ENCODE data around the gene BRD4.

Gene BRD4

DNA sequence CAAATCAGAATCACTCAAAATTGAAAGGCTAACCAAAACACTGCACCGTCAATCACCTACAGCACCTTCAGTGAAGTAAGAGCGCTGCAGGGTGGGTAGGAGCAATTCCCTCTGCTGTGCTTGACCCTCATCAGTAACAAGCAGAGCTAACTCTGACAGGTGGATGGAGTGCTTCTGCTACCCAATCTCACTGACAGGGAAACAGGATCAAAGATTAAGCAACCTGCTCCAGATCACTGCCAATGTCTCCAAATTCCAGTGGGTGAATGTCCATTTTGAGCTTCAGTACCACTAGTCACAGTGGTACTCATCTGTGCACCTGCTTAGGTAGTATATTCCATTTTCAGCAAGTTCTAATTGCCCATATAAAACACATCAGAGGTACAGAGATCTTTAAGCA lies 25.2 kb downstream of the BRD4 start:
- DNase-seq, result no peak

GRCh38 chr19:15305582-15306334 lies 26.6 kb downstream of the BRD4 start:
- no peak for DNase-seq

DNA sequence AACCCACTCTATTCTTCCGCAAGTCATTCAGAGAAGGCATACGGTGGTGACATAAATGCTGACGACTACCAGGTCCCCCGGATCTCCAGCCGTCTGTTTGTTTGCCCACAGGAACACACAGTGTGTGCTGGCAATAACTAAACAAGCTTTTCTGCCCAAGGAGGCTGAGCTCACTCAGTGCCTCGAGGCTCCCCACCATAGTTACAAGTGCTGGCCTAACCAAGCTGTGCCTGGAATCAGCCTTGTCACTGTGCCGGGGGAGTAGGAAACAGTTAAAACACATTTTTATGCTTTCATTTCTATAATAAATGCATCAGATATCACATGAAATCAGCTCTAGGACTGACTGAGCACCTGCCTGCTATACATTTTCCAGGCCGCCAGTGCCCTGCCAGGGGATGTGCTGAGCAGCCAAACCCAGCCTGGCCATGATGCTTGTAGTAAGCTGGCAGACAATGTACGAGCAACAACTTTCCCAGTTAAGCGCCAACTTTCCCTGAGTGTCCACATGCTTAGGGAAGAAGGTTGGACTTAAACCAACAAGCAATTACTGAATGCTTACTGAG lies 28.1 kb downstream of the BRD4 start:
- DNase-seq, result no peak

DNA sequence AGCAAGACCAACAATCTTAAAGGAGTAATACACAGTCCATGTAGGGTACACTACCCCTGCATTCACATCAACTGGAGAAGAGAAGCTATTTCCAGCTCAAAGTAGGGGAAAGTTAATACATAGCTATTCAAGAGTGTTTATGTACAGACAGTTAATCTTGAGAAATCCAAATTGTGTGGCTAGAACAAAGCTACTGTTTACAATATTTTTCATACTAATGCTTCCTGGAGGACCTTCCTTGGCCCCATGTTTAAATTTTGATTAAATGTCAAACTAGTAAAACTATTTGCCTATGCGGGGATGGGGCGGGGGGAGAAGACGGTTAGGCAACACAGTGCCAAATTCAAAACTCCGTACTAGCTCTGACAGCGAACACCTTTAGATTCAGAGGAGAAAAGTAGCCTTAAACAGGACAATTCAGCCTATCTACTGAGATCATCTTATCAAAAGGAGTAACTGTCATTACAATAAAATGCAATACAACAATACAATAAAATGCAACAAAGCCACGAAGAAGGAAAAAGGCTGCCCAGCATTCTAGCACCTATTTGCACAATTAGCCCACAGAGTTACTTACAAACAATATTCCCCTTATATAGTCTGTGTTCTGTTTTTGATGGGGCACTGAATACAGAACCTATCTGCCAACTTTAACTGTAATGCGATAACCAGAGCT lies 29.1 kb downstream of the BRD4 start:
- DNase-seq, result no peak

GRCh38 chr19:15300533-15301197 lies 31.7 kb downstream of the BRD4 start:
- no peak for DNase-seq

DNA sequence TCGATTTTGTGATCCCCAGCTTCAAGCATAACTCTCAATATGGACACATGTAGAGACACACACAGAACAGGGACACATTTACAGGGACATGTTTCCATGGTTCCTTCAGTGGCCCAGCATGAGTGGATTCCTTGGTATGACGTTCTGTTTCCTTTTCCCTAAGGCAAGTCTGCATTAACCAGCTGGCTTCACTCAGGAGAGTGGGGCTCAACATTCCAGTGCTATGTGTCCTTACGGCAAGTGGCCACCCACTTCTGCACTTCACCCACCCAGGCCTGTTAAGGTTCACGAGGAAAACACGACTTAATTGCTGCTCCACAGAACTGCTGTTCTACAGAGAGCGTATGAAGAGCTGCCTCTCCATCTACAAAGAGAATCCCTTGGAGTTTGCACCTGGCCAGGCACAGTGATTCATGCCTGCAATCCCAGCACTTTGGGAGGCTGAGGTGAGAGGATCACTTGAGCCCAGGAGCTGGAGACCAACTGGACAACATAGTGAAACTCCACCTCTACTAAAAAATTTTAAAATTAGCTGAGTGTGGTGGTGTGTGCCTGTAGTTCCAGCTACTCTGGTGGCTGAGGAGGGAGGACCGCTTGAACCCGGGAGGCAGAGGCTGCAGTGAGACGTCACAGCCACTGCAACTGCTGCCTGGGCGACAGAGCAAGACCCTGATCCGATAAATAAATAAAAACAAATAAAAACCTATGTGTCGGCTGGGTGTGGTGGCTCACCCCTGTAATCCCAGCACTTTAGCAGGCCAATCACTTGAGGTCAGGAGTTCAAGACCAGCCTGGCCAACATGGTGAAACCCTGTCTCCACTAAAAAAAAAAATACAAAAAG lies 32.5 kb downstream of the BRD4 start:
- no peak for DNase-seq

- no peak for DNase-seq
These were observed 33.3 kb downstream of the BRD4 start for GRCh38 chr19:15298847-15299567.

- no peak for DNase-seq
These were observed 34.7 kb downstream of the BRD4 start for GRCh38 chr19:15297416-15298224.

GRCh38 chr19:15296841-15297415 lies 35.4 kb downstream of the BRD4 start:
- no peak for DNase-seq

GRCh38 chr19:15296353-15296752 lies 36.0 kb downstream of the BRD4 start:
- no peak for DNase-seq

DNA sequence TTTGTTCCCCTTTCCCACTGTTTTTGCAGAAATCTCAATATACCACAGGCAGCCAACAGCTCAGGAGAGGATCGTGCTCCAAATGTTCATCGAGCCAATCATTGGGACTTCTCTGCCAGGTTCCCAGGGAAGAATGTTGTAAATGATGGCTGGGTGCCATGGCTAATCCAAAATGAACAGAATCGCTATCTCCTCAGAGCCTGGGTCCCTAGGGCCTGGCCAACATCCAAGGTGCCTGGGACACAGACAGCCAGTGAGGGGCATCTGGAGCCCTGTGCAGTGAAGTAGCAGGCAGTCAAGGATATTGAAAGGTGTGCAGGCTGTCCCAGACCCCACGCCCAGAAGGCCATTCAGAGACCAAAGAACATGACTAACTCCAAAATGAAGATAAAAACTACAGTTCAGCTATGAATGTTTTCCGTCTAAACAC lies 37.8 kb downstream of the BRD4 start:
- DNase-seq, result no peak

GRCh38 chr19:15293781-15294491 lies 38.4 kb downstream of the BRD4 start:
- no peak for DNase-seq

DNA sequence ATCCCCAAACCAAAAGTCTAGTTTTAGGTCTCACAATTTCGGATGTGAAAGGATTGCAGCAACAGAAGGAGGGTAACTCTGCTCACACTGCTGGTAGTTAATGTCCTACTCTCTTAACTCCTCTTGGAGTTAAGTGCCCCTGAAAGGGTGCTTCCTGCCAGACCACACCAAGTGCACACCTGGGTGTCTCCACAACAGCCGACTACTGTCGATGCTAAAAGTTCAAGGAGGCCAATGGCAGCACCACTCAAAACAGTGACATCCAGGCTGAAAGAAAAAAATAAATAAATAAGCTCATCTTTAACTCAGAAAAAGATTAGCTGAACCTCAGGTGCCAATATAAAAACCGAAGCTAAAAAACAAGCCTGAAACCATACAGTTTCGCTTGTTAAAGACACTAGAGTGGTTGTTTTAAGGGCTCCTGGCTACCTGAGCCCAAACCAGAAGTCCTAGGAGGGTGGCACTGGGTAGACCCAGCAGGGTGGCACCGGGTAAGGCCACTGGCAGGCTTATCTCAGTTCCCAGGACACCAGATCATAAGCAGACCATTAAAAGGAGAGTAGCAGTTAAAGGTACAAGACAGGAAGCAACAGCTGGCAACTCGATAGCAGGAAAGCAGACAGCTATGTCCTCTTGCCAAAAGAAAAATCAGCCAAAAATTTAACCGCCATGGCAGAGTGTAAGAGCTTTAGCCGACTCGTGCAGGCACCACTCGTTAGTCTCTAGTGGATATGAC lies 39.3 kb downstream of the BRD4 start:
- no peak for DNase-seq

GRCh38 chr19:15292140-15292539 lies 40.2 kb downstream of the BRD4 start:
- no peak for DNase-seq

DNA sequence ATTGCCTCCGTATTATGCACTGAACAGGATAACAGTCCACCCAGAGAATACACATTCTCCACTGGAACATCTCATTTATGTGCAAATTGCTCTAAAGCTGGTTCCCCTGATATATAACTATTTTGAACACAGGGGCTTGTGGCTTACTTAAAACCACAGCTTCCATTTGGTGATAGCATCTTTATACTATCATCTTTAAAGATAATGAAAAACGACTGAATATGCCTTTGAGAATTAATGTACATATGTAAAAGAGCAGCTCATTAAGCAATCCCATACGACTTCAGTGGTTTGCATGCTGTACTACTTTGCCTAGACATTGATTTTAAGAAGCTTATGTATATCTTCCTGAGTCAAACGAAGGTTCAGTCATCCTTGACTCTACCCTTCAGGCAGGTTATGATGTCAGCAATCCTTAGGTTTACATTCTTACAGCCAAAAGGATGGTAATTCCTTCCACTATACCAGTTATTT lies 40.8 kb downstream of the BRD4 start:
- no peak for DNase-seq

DNA sequence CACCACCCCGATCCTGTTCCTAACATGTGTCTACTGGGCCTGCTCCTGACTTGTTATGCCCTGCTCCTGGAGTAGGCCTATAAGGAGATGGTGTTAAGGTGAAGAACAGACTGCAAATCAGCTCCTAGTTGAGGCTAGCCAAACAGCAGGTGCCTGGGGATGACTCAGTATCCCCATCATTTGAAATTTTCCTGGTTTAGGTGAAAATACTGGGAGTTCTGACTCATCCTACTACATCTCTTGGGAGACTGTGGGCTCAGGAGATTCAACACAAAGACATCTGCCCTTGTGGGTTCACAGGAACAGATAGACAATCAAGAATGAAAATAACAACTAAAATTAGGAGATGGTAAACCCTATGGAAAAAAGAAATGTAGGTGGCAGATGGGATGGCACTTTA lies 41.2 kb downstream of the BRD4 start:
- DNase-seq, result no peak

- no peak for DNase-seq
These were observed 42.2 kb downstream of the BRD4 start for GRCh38 chr19:15290166-15290565.

GRCh38 chr19:15289673-15290072 lies 42.7 kb downstream of the BRD4 start:
- DNase-seq, result no peak

Data from T-helper 9 cell (primary cell).